Vagina (tissue), 2 donors: ENCODE measurements around the gene INPP4B. TPM values are rescaled to one million over a fixed set of nuclear protein-coding genes. Genes with fewer than 3 reads are reported as not detected.

Source experiments
- DNase-seq, 2 donors: peaks; one replicate each; pipeline ENCODE4 v3.0.0-alpha.2; 2017; ENCODE audit errors: extremely low spot score in 2 of 2
- H3K27ac ChIP-seq: fragments of 200-600 bp; sonication (generic); one replicate; pipeline ENCODE4 v1.5.1; 2019
- H3K27me3 ChIP-seq: fragments of 200-600 bp; sonication (generic); one replicate; pipeline ENCODE4 v1.5.1; 2019
- H3K36me3 ChIP-seq, 2 donors: fragments of 200-600 bp; sonication (generic); one replicate each; pipeline ENCODE4 v1.5.1; 2017 to 2019
- H3K4me1 ChIP-seq: fragments of 200-600 bp; sonication (generic); one replicate; pipeline ENCODE4 v1.5.1; 2019
- H3K4me3 ChIP-seq, 2 donors: fragments of 200-600 bp; sonication (generic); 1 replicate in 1 of 2; 2 replicates in 1 of 2; pipeline ENCODE4 v1.5.1; 2016 to 2019
- H3K9me3 ChIP-seq: fragments of 200-600 bp; sonication (generic); one replicate; pipeline ENCODE4 v1.5.1; 2019
- CTCF ChIP-seq, 3 experiments: fragments of 450-650 bp in 2 of 3; fragments of 200-600 bp in 1 of 3; sonication (generic) in 1 of 3; IDR thresholded peaks; one replicate each; pipeline ENCODE4 v1.5.1; 2017 to 2019; ENCODE audit warnings: antibody characterized with exemption in 3 of 3, mild to moderate bottlenecking in 2 of 3, moderate library complexity in 2 of 3
- POLR2A ChIP-seq, 2 donors: fragments of 450-650 bp; IDR thresholded peaks; one replicate each; pipeline ENCODE4 v1.6.1; 2017; ENCODE audit warnings: antibody characterized with exemption in 2 of 2, mild to moderate bottlenecking in 2 of 2, moderate library complexity in 2 of 2
- POLR2AphosphoS5 ChIP-seq, 2 donors: sonication (generic); formaldehyde crosslinking; IDR thresholded peaks; one replicate each; pipeline ENCODE4 v1.9.0; 2017; ENCODE audit warnings: antibody characterized with exemption in 2 of 2, mild to moderate bottlenecking in 2 of 2, low read depth in 1 of 2; ENCODE audit not compliant: insufficient read depth in 1 of 2
- intact Hi-C: fragments of 100-400 bp; cut with DNase I; formaldehyde crosslinking; loops from one replicate; pipeline ENCODE4 v1.15.1; 2023
- total RNA-seq: library from RNA; depleted of rRNA; stranded (reverse); fragments of >200 nt; gene quantifications from one replicate; pipeline ENCODE4 v1.2.3, GENCODE V29; 2016

INPP4B gene
- total RNA-seq, 1 donor from 2014 or later, result 21.1 TPM

GRCh38 chr4:142287371-142287770 lies 558.7 kb downstream of the INPP4B start:
- no peak overlapping the region for H3K4me3 ChIP-seq
- TF ChIP-seq POLR2A (IDR thresholded peaks at IDR 0.05) (no peak), CTCF (IDR thresholded peaks at IDR 0.05) (no peak), POLR2AphosphoS5 (IDR thresholded peaks at IDR 0.05; ENCODE audit: insufficient read depth in 1 of 2, low read depth in 1 of 2) (no peak)
- intact Hi-C loops, result no loop called here
- no peak overlapping the region for H3K27ac ChIP-seq
- H3K27me3 ChIP-seq, result no peaks in the 10 kb centered on the region
- no peaks in the 10 kb centered on the region for H3K9me3 ChIP-seq
- no peak for DNase-seq
- no peaks in the 10 kb centered on the region for H3K36me3 ChIP-seq
- H3K4me1 ChIP-seq, result no peaks in the 10 kb centered on the region

- intact Hi-C loops, result no loop called here
- H3K27me3 ChIP-seq, result no peaks in the 10 kb centered on the region
- TF ChIP-seq CTCF (IDR thresholded peaks at IDR 0.05), result no peak
- no peak for TF ChIP-seq POLR2AphosphoS5 (IDR thresholded peaks at IDR 0.05; ENCODE audit: insufficient read depth in 1 of 2, low read depth in 1 of 2)
- TF ChIP-seq POLR2A (IDR thresholded peaks at IDR 0.05), result no peak
These were observed 560.9 kb downstream of the INPP4B start for GRCh38 chr4:142285222-142285583.

GRCh38 chr4:142284402-142285221 lies 561.5 kb downstream of the INPP4B start:
- H3K36me3 ChIP-seq, result no peaks in the 10 kb centered on the region
- no peak for DNase-seq
- no peak overlapping the region for H3K4me3 ChIP-seq
- no peaks in the 10 kb centered on the region for H3K4me1 ChIP-seq
- TF ChIP-seq CTCF (IDR thresholded peaks at IDR 0.05), result no peak
- TF ChIP-seq POLR2AphosphoS5 (IDR thresholded peaks at IDR 0.05; ENCODE audit: insufficient read depth in 1 of 2, low read depth in 1 of 2), result no peak
- no peak for TF ChIP-seq POLR2A (IDR thresholded peaks at IDR 0.05)
- intact Hi-C loops, result no loop called here
- H3K27me3 ChIP-seq, result no peaks in the 10 kb centered on the region
- no peak overlapping the region for H3K27ac ChIP-seq
- no peaks in the 10 kb centered on the region for H3K9me3 ChIP-seq

More at GRCh38 chr4:142285222-142285583, 560.9 kb downstream of the INPP4B start:
- Histone ChIP-seq H3K9me3 (no peaks in the 10 kb centered on the region), H3K36me3 (no peaks in the 10 kb centered on the region), H3K4me1 (no peaks in the 10 kb centered on the region), H3K4me3 (no peak overlapping the region), H3K27ac (no peak overlapping the region)
- DNase-seq, result no peak

- Histone ChIP-seq H3K27me3 (no peaks in the 10 kb centered on the region), H3K36me3 (no peaks in the 10 kb centered on the region), H3K4me3 (no peak overlapping the region), H3K27ac (no peak overlapping the region), H3K4me1 (no peaks in the 10 kb centered on the region), H3K9me3 (no peaks in the 10 kb centered on the region)
- no peak for DNase-seq
- TF ChIP-seq CTCF (IDR thresholded peaks at IDR 0.05), result peak in 2 of 3 experiments; percentile 24 to 33
- TF ChIP-seq POLR2AphosphoS5 (IDR thresholded peaks at IDR 0.05; ENCODE audit: insufficient read depth in 1 of 2, low read depth in 1 of 2), result no peak
- no peak for TF ChIP-seq POLR2A (IDR thresholded peaks at IDR 0.05)
- intact Hi-C loops, result no loop called here
These were observed 563.1 kb downstream of the INPP4B start for GRCh38 chr4:142282870-142283431.

- intact Hi-C loops, result no loop called here
- H3K27me3 ChIP-seq, result no peaks in the 10 kb centered on the region
- no peaks in the 10 kb centered on the region for H3K36me3 ChIP-seq
- no peak for DNase-seq
- H3K4me1 ChIP-seq, result no peaks in the 10 kb centered on the region
- no peak overlapping the region for H3K4me3 ChIP-seq
- no peaks in the 10 kb centered on the region for H3K9me3 ChIP-seq
- H3K27ac ChIP-seq, result no peak overlapping the region
- TF ChIP-seq POLR2AphosphoS5 (IDR thresholded peaks at IDR 0.05; ENCODE audit: insufficient read depth in 1 of 2, low read depth in 1 of 2), result no peak
- TF ChIP-seq POLR2A (IDR thresholded peaks at IDR 0.05), result no peak
- TF ChIP-seq CTCF (IDR thresholded peaks at IDR 0.05), result no peak
These were observed 564.1 kb downstream of the INPP4B start for GRCh38 chr4:142281999-142282398.
